DND-41 (cell line): Measurements from ENCODE around the gene ADAM10.

Experiments used
- CTCF ChIP-seq: IDR thresholded peaks from 2 replicates; pipeline ENCODE4 v1.5.1; 2012; ENCODE audit warnings: borderline replicate concordance, low read length, moderate library complexity, mild to moderate bottlenecking; ENCODE audit not compliant: poor library complexity, severe bottlenecking; ENCODE audit errors: extremely low read depth
- EZH2 ChIP-seq: IDR thresholded peaks from 3 replicates; pipeline ENCODE4 v1.6.1; 2012; ENCODE audit warnings: borderline replicate concordance, low read depth, mild to moderate bottlenecking, moderate library complexity, low read length, inconsistent platforms; ENCODE audit not compliant: severe bottlenecking

GRCh38 chr15:58559904-58560588, 189.5 kb downstream of the ADAM10 start:
- TF ChIP-seq CTCF (no peak), EZH2 (no peak)
